K562 (cell line): Measurements from ENCODE around the gene YPEL3. TPM values are rescaled to one million over a fixed set of nuclear protein-coding genes. Genes with fewer than 3 reads are reported as not detected.

Experiments
- E2F3 ChIP-seq: fragments of 250-450 bp; sonication (Bioruptor Pico); IDR thresholded peaks from 2 replicates; pipeline ENCODE4 v1.4.0; 2020; ENCODE audit warnings: mild to moderate bottlenecking
- EHMT2 ChIP-seq: fragments of 450-650 bp; IDR thresholded peaks from 2 replicates; pipeline ENCODE4 v1.6.1; 2018; ENCODE audit warnings: antibody characterized with exemption
- ETV5 ChIP-seq: sonication (generic); formaldehyde crosslinking; IDR thresholded peaks from 2 replicates; pipeline ENCODE4 v1.4.0; 2020; ENCODE audit warnings: low read depth, mild to moderate bottlenecking, missing genetic modification reagents
- HIVEP1 ChIP-seq: fragments of 250-450 bp; sonication (Bioruptor Pico); IDR thresholded peaks from 2 replicates; pipeline ENCODE4 v1.4.0; 2020; ENCODE audit warnings: mild to moderate bottlenecking
- NCOR1 ChIP-seq: fragments of 450-650 bp; IDR thresholded peaks from 2 replicates; pipeline ENCODE4 v1.6.1; 2016; ENCODE audit warnings: mild to moderate bottlenecking, moderate library complexity
- NR2C1 ChIP-seq, 2 experiments: fragments of 450-650 bp; IDR thresholded peaks; 2 replicates each; pipeline ENCODE4 v1.6.1; 2017; ENCODE audit warnings: mild to moderate bottlenecking in 2 of 2, antibody characterized with exemption in 1 of 2, inconsistent platforms in 1 of 2, missing compliant biosample characterization in 1 of 2, missing genetic modification characterization in 1 of 2
- POLR2G ChIP-seq: fragments of 200-400 bp; formaldehyde crosslinking; IDR thresholded peaks from 2 replicates; pipeline ENCODE4 v1.6.1; 2017; ENCODE audit warnings: low read depth, mild to moderate bottlenecking, antibody characterized with exemption, low read length, moderate library complexity
- RBM14 ChIP-seq: fragments of 200-400 bp; formaldehyde crosslinking; IDR thresholded peaks from 2 replicates; pipeline ENCODE4 v1.6.1; 2018; ENCODE audit warnings: low read depth, mild to moderate bottlenecking, low read length, moderate library complexity, borderline replicate concordance; ENCODE audit not compliant: insufficient read depth
- SAFB ChIP-seq: fragments of 200-400 bp; formaldehyde crosslinking; IDR thresholded peaks from 2 replicates; pipeline ENCODE4 v1.6.1; 2017; ENCODE audit warnings: low read depth, low read length, borderline replicate concordance
- SIN3A ChIP-seq, 2 experiments: fragments of 150-350 bp in 1 of 2; IDR thresholded peaks; 2 replicates each; pipeline ENCODE4 v1.6.1; 2011 to 2016; ENCODE audit warnings: borderline replicate concordance in 2 of 2, low read depth in 2 of 2, low read length in 2 of 2, mild to moderate bottlenecking in 2 of 2, moderate library complexity in 2 of 2; ENCODE audit not compliant: control insufficient read depth in 1 of 2
- SMAD1 ChIP-seq: fragments of 150-350 bp; IDR thresholded peaks from 2 replicates; pipeline ENCODE4 v1.6.1; 2014; ENCODE audit warnings: low read length, low read depth; ENCODE audit not compliant: partially characterized antibody
- TAF7 ChIP-seq: fragments of 450-650 bp; IDR thresholded peaks from 2 replicates; pipeline ENCODE4 v1.6.1; 2016; ENCODE audit warnings: missing genetic modification characterization, missing compliant biosample characterization
- TOE1 ChIP-seq, 2 experiments: fragments of 450-650 bp in 1 of 2; sonication (generic) in 1 of 2; formaldehyde crosslinking in 1 of 2; IDR thresholded peaks; 2 replicates each; pipeline versions ENCODE4 v1.7.1 to v1.8.0; 2016 to 2022; ENCODE audit warnings: borderline replicate concordance in 2 of 2, mild to moderate bottlenecking in 2 of 2, antibody characterized with exemption in 1 of 2, inconsistent platforms in 1 of 2, low read depth in 1 of 2, missing genetic modification reagents in 1 of 2, moderate library complexity in 1 of 2
- ZBTB11 ChIP-seq, 3 experiments: fragments of 200-800 bp in 1 of 3; fragments of 250-450 bp in 1 of 3; fragments of 450-650 bp in 1 of 3; sonication (Bioruptor Pico) in 1 of 3; sonication (Bioruptor generic) in 1 of 3; formaldehyde crosslinking in 1 of 3; IDR thresholded peaks; 2 replicates each; pipeline versions ENCODE4 v1.6.1 to v1.8.0; 2016 to 2022; ENCODE audit warnings: mild to moderate bottlenecking in 2 of 3, missing genetic modification characterization in 2 of 3, missing compliant biosample characterization in 1 of 3, moderate library complexity in 1 of 3
- ZBTB12 ChIP-seq: fragments of 250-450 bp; sonication (Bioruptor Pico); IDR thresholded peaks from 2 replicates; pipeline ENCODE4 v1.4.0; 2020
- ZBTB9 ChIP-seq: fragments of 450-650 bp; formaldehyde crosslinking; IDR thresholded peaks from 2 replicates; pipeline ENCODE4 v1.4.0; 2020; ENCODE audit warnings: mild to moderate bottlenecking, moderate library complexity
- polyA plus RNA-seq, 8 experiments: library from polyadenylated mRNA; depleted of rRNA in 4 of 8; stranded (reverse) in 5 of 8; unstranded in 3 of 8; fragments of >200 nt; fragmentation: Nextera tagmentation in 2 of 8; fragmentation: Illumina TruSeq in 1 of 8; extraction: Ambion mirVana in 2 of 8; extraction: Trizol in 1 of 8; gene quantifications; 2 replicates each; pipeline versions ENCODE4 v1.2.1 to v1.2.3, GENCODE V29; 2011 to 2014; ENCODE audit warnings: inconsistent platforms in 1 of 8, missing spikeins in 1 of 8
- total RNA-seq, 7 experiments: library from RNA; depleted of rRNA in 6 of 7; stranded (reverse); fragments of >200 nt in 6 of 7; fragmentation: Illumina TruSeq in 2 of 7; extraction: Trizol in 2 of 7; gene quantifications; 2 replicates each; pipeline versions ENCODE4 v1.2.1 to v1.2.3, GENCODE V29; 2011 to 2021; ENCODE audit warnings: low replicate concordance in 1 of 7
- TF ChIP-seq, protein P1 (sequence below): fragments of 450-650 bp; formaldehyde crosslinking; IDR thresholded peaks from 2 replicates; pipeline ENCODE4 v1.4.0; 2020; ENCODE audit warnings: mild to moderate bottlenecking, mixed read lengths

Gene YPEL3
- total and polyA plus RNA-seq, 9 of the 15 experiments (the other 6 are each of a cell fraction or from before 2014, with no cell fraction given): 0.41 to 15.0 (median 2.9) TPM

GRCh38 chr16:30075503-30076275, 20.3 kb downstream of the YPEL3 start, which contains the start of gene PPP4C (continued):
- TF ChIP-seq ZBTB11 (CRISPR knock-in tag; IDR thresholded peaks at IDR 0.05) (peak; percentile 71 to 93 (median 79); a peak in 5 of 6 replicates), TAF7 (tag) (peak; percentile 48; the same call in 1 of the 2 replicates), ZBTB12 (CRISPR knock-in tag) (peak; percentile 89), NCOR1 (no peak), HIVEP1 (CRISPR knock-in tag) (no peak), RBM14 (no peak), NR2C1 (IDR thresholded peaks at IDR 0.05) (no peak; the same call in 1 of the 2 replicates), NR2C1 (tag; IDR thresholded peaks at IDR 0.05) (no peak), ZBTB9 (CRISPR knock-in tag) (0 out of 2 replicates have a peak, but pooled peaks have one; percentile 41), SIN3A (IDR thresholded peaks at IDR 0.05; ENCODE audit: borderline replicate concordance in 2 of 2, control insufficient read depth in 1 of 2, low read depth in 2 of 2, low read length in 2 of 2) (peak in 1 of 2 experiments; percentile 29; a peak in 2 of 4 replicates), SMAD1 (peak; percentile 88), TOE1 (IDR thresholded peaks at IDR 0.05; ENCODE audit: borderline replicate concordance) (no peak; the same call in 1 of the 2 replicates), TOE1 (CRISPR knock-in tag; IDR thresholded peaks at IDR 0.05; ENCODE audit: borderline replicate concordance, low read depth) (no peak), SAFB (no peak), EHMT2 (no peak), E2F3 (CRISPR knock-in tag) (0 out of 2 replicates have a peak, but pooled peaks have one; percentile 27), ETV5 (CRISPR knock-in tag) (peak; percentile 84), POLR2G (peak; percentile 94)
- TF ChIP-seq, protein P1, sequence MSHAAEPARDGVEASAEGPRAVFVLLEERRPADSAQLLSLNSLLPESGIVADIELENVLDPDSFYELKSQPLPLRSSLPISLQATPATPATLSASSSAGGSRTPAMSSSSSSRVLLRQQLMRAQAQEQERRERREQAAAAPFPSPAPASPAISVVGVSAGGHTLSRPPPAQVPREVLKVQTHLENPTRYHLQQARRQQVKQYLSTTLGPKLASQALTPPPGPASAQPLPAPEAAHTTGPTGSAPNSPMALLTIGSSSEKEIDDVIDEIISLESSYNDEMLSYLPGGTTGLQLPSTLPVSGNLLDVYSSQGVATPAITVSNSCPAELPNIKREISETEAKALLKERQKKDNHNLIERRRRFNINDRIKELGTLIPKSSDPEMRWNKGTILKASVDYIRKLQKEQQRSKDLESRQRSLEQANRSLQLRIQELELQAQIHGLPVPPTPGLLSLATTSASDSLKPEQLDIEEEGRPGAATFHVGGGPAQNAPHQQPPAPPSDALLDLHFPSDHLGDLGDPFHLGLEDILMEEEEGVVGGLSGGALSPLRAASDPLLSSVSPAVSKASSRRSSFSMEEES: no peak
